HUES48 (cell line): ENCODE data around the gene F9.

ENCODE experiments used
- H3K27ac ChIP-seq: one replicate; pipeline ENCODE4 v1.7.0; 2013; ENCODE audit warnings: low read depth, low read length, inconsistent platforms
- H3K27me3 ChIP-seq: 2 replicates; pipeline ENCODE4 v1.6.1; 2013; ENCODE audit warnings: mild to moderate bottlenecking, low read length; ENCODE audit not compliant: control insufficient read depth, insufficient read depth
- H3K36me3 ChIP-seq: 2 replicates; pipeline ENCODE4 v1.6.1; 2013; ENCODE audit warnings: low read length; ENCODE audit not compliant: control insufficient read depth, insufficient read depth
- H3K4me1 ChIP-seq: 2 replicates; pipeline ENCODE4 v1.6.1; 2013; ENCODE audit warnings: mild to moderate bottlenecking, low read length; ENCODE audit not compliant: control insufficient read depth, insufficient read depth
- H3K4me3 ChIP-seq: 2 replicates; pipeline ENCODE4 v1.5.1; 2013; ENCODE audit warnings: mild to moderate bottlenecking, low read depth, low read length
- H3K9ac ChIP-seq: 2 replicates; pipeline ENCODE4 v1.6.1; 2013; ENCODE audit warnings: mild to moderate bottlenecking, low read depth, low read length, moderate library complexity
- H3K9me3 ChIP-seq: 2 replicates; pipeline ENCODE4 v1.6.1; 2013; ENCODE audit warnings: low read length; ENCODE audit not compliant: control insufficient read depth, insufficient read depth

F9 gene

DNA sequence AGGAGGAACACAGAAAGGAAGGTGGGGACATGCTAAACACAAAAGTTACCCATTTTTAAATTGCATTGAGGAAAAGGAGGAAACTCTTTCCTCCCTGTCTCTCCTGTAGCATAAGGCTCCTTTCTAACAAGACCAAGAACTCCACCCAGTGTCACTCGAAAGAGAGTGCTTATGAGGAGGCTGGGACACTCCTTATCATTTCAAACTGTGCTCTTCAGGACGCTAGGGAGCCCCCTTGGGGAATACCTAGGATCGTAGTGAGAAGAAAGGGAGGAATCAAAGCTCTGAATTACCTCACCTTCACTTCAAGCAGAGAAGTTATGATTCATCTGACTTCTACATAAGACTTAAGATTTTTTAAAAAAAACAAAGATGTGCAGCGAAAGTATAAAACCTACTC lies 65.5 kb downstream of the F9 start:
- no peaks in the 10 kb centered on the region for H3K36me3 ChIP-seq
- H3K9ac ChIP-seq: no peak overlapping the region
- H3K9me3 ChIP-seq: no peaks in the 10 kb centered on the region
- H3K27ac ChIP-seq: no peak overlapping the region
- peaks cover 3% of the 10 kb centered on the region; the same call in 1 of the 2 replicates for H3K4me1 ChIP-seq
- no peaks in the 10 kb centered on the region for H3K27me3 ChIP-seq
- no peak overlapping the region for H3K4me3 ChIP-seq

DNA sequence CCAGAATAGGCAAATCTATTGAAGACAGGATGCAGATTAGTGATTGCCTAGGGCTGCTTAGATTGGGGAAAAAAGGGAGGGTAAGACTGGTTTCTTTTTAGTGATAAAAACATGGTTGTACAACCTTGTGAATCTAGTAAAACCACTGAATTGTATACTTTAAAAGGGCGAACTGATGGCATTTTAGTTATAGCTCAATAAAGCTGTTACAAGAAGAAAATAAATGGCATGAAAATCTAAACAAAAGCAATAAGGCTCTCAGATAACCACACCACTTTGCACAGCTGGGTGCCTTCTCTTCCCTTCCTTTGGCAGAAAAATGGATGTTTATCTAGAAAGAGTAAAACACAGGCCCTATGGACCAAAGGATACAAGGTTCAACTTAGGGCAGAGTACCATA lies 69.6 kb downstream of the F9 start:
- no peak overlapping the region for H3K4me3 ChIP-seq
- H3K27ac ChIP-seq: no peak overlapping the region
- no peaks in the 10 kb centered on the region for H3K36me3 ChIP-seq
- H3K9ac ChIP-seq: no peak overlapping the region
- peaks cover 3% of the 10 kb centered on the region; the same call in 1 of the 2 replicates for H3K4me1 ChIP-seq
- no peaks in the 10 kb centered on the region for H3K27me3 ChIP-seq
- H3K9me3 ChIP-seq: no peaks in the 10 kb centered on the region
